GM13976 (cell line): Measurements from ENCODE around the gene RNF4.

ENCODE experiments used
- DNase-seq: peaks from one replicate; pipeline ENCODE4 v3.0.0; 2012; ENCODE audit warnings: low spot score
- CTCF ChIP-seq: IDR thresholded peaks from 2 replicates; pipeline ENCODE4 v1.5.1; 2012; ENCODE audit warnings: borderline replicate concordance, mild to moderate bottlenecking; ENCODE audit not compliant: insufficient read depth; ENCODE audit errors: extremely low read depth, missing control alignments, control extremely low read depth
- in situ Hi-C: fragments of 300-500 bp; cut with MboI; formaldehyde crosslinking; loops from one replicate; pipeline ENCODE4 v1.12.0; 2022; ENCODE audit warnings: low sequenced_read_pairs, mixed read lengths, inconsistent platforms; ENCODE audit not compliant: unreplicated experiment

Gene RNF4

GRCh38 chr4:2482192-2482591 is 13.3 kb downstream of the RNF4 start:
- in situ Hi-C loops = no loop called here
- no peak for TF ChIP-seq CTCF
- no peak for DNase-seq

- TF ChIP-seq CTCF = no peak
- peak; percentile 66 for DNase-seq
- in situ Hi-C loops = no loop called here
These were observed 13.8 kb downstream of the RNF4 start for GRCh38 chr4:2482693-2483092.

GRCh38 chr4:2483237-2483636 is 14.3 kb downstream of the RNF4 start:
- DNase-seq = no peak
- in situ Hi-C loops = no loop called here
- no peak for TF ChIP-seq CTCF

- DNase-seq = no peak
- in situ Hi-C loops = no loop called here
- TF ChIP-seq CTCF = no peak
These were observed 15.3 kb downstream of the RNF4 start for GRCh38 chr4:2484185-2484584.

- in situ Hi-C loops = no loop called here
- DNase-seq = peak; percentile 77
These were observed 16.1 kb downstream of the RNF4 start for GRCh38 chr4:2484993-2485392.

GRCh38 chr4:2485956-2486355 is 17.1 kb downstream of the RNF4 start:
- DNase-seq = no peak
- in situ Hi-C loops = no loop called here
- no peak for TF ChIP-seq CTCF

More at GRCh38 chr4:2484993-2485392, 16.1 kb downstream of the RNF4 start:
- no peak for TF ChIP-seq CTCF

- no peak for TF ChIP-seq CTCF
- in situ Hi-C loops = no loop called here
- no peak for DNase-seq
These were observed 18.1 kb downstream of the RNF4 start for GRCh38 chr4:2486981-2487380.
